Measurements from ENCODE around the gene KIF21B. TPM values are rescaled to one million over a fixed set of nuclear protein-coding genes. Genes with fewer than 3 reads are reported as not detected.

The KIF21B gene
- total and polyA plus RNA-seq, 2 experiments from 2014 or later, result 4.6 to 34.3 TPM

DNA sequence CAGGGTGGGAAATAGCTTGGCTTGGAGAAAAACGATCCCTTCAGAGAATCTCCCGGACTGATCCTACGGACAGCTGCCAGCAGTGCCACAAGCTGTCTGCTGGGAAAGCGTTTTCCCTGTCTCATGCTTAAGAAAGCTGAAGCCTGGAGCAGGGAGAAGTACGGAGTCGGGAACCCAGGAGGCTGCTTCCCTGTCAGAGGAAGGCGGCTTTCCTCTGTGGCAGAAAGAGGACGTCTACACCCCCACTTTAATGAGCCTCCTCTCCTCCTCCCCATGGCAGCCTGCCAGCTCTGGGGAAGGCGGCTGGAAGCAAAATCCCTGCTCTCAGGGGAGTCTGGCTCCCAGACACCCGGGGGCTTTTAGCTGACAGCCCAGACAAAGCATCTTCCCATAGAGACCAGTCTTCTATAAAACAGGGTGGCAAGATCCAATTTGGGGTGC lies 7.3 kb downstream of the KIF21B start:
- H3K9me2 ChIP-seq (ENCODE audit: insufficient read depth), result no peaks in the 10 kb centered on the region
- Mint-ChIP-seq H3K27me3 (ENCODE audit: insufficient read depth, low read depth, poor library complexity) (peaks cover 17% of the 10 kb centered on the region), H3K36me3 (ENCODE audit: low read depth) (0 out of 3 replicates have a peak, but pooled peaks cover 2% of the 10 kb centered on the region), H3K4me1 (peaks cover 60% of the 10 kb centered on the region), H3K9me3 (no peaks in the 10 kb centered on the region), H3K27ac (no peak overlapping the region), H3K4me3 (no peak overlapping the region)
- peaks cover 8% of the 10 kb centered on the region for H4K20me1 ChIP-seq (replicated peaks; ENCODE audit: insufficient read depth)
- H2AFZ ChIP-seq, result no peak overlapping the region
- ATAC-seq (no peak), DNase-seq (ENCODE audit: low spot score) (no peak)
- TF ChIP-seq, protein P1, sequence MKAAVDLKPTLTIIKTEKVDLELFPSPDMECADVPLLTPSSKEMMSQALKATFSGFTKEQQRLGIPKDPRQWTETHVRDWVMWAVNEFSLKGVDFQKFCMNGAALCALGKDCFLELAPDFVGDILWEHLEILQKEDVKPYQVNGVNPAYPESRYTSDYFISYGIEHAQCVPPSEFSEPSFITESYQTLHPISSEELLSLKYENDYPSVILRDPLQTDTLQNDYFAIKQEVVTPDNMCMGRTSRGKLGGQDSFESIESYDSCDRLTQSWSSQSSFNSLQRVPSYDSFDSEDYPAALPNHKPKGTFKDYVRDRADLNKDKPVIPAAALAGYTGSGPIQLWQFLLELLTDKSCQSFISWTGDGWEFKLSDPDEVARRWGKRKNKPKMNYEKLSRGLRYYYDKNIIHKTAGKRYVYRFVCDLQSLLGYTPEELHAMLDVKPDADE (IDR thresholded peaks at IDR 0.05), result no peak
- no peak overlapping the region for H3K27ac ChIP-seq (ENCODE audit: low read depth)
- H3F3A ChIP-seq (replicated peaks; ENCODE audit: low read depth), result peaks cover 5% of the 10 kb centered on the region; the same call in 1 of the 2 replicates
- H3K36me3 ChIP-seq (ENCODE audit: insufficient read depth), result no peaks in the 10 kb centered on the region
- no peak overlapping the region for H3K4me3 ChIP-seq
- H3K4me1 ChIP-seq (ENCODE audit: insufficient read depth), result peaks cover 44% of the 10 kb centered on the region
- H3K4me2 ChIP-seq, result no peak overlapping the region
- peaks cover 63% of the 10 kb centered on the region for H3K79me2 ChIP-seq (replicated peaks; ENCODE audit: insufficient read depth)
- H3K27me3 ChIP-seq (ENCODE audit: insufficient read depth), result no peaks in the 10 kb centered on the region

DNA sequence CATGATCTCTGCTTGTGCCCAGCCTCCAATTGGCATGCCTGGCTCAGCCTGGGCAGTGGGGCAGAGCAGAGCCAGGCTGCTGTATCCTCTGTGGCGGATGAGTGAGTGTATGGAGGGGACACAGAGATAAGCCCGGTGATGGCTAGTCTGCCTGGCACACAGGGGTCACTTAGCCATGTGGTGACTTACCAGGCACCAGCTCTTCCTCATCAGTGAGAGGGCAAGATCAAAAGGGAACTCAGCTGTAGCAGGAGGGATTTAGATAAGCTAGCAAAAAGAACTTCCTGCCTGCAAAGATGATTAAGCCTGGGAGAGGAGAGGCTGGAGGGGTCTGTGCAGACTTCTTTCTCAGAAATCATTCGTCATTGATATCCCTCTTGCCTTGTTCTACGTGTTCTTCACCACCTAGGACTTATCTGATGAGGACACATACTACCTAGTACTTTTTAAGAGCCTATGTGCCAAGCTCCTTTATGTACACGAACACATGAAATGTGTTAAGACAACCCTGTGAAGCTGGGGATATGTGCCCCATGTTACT lies 7.9 kb downstream of the KIF21B start:
- Histone ChIP-seq H3K27me3 (ENCODE audit: insufficient read depth) (no peaks in the 10 kb centered on the region), H3K4me1 (ENCODE audit: insufficient read depth) (peaks cover 40% of the 10 kb centered on the region), H3K27ac (ENCODE audit: low read depth) (no peak overlapping the region), H3K9me2 (ENCODE audit: insufficient read depth) (no peaks in the 10 kb centered on the region), H3K36me3 (ENCODE audit: insufficient read depth) (no peaks in the 10 kb centered on the region), H4K20me1 (replicated peaks; ENCODE audit: insufficient read depth) (peaks cover 11% of the 10 kb centered on the region), H3K79me2 (replicated peaks; ENCODE audit: insufficient read depth) (peaks cover 59% of the 10 kb centered on the region), H3F3A (replicated peaks; ENCODE audit: low read depth) (peaks cover 5% of the 10 kb centered on the region; the same call in 1 of the 2 replicates), H3K4me3 (no peak overlapping the region), H3K4me2 (no peak overlapping the region), H2AFZ (no peak overlapping the region)
- Mint-ChIP-seq H3K9me3 (no peaks in the 10 kb centered on the region), H3K27ac (no peak overlapping the region), H3K4me3 (no peak overlapping the region), H3K27me3 (ENCODE audit: insufficient read depth, low read depth, poor library complexity) (peaks cover 17% of the 10 kb centered on the region), H3K4me1 (peaks cover 58% of the 10 kb centered on the region), H3K36me3 (ENCODE audit: low read depth) (0 out of 3 replicates have a peak, but pooled peaks cover 2% of the 10 kb centered on the region)
- no peak for ATAC-seq
- no peak for DNase-seq (ENCODE audit: low spot score)
- TF ChIP-seq, protein P1 (IDR thresholded peaks at IDR 0.05), result no peak
- TF ChIP-seq ZNF114 (CRISPR knock-in tag; IDR thresholded peaks at IDR 0.05), result no peak
- TF ChIP-seq JUNB (IDR thresholded peaks at IDR 0.05; ENCODE audit: unreplicated experiment), result no peak
- TF ChIP-seq, protein P2, sequence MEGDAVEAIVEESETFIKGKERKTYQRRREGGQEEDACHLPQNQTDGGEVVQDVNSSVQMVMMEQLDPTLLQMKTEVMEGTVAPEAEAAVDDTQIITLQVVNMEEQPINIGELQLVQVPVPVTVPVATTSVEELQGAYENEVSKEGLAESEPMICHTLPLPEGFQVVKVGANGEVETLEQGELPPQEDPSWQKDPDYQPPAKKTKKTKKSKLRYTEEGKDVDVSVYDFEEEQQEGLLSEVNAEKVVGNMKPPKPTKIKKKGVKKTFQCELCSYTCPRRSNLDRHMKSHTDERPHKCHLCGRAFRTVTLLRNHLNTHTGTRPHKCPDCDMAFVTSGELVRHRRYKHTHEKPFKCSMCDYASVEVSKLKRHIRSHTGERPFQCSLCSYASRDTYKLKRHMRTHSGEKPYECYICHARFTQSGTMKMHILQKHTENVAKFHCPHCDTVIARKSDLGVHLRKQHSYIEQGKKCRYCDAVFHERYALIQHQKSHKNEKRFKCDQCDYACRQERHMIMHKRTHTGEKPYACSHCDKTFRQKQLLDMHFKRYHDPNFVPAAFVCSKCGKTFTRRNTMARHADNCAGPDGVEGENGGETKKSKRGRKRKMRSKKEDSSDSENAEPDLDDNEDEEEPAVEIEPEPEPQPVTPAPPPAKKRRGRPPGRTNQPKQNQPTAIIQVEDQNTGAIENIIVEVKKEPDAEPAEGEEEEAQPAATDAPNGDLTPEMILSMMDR (conservative IDR thresholded peaks at IDR 0.05; ENCODE audit: low read depth in 2 of 2), result no peak
- TF ChIP-seq, protein P3, sequence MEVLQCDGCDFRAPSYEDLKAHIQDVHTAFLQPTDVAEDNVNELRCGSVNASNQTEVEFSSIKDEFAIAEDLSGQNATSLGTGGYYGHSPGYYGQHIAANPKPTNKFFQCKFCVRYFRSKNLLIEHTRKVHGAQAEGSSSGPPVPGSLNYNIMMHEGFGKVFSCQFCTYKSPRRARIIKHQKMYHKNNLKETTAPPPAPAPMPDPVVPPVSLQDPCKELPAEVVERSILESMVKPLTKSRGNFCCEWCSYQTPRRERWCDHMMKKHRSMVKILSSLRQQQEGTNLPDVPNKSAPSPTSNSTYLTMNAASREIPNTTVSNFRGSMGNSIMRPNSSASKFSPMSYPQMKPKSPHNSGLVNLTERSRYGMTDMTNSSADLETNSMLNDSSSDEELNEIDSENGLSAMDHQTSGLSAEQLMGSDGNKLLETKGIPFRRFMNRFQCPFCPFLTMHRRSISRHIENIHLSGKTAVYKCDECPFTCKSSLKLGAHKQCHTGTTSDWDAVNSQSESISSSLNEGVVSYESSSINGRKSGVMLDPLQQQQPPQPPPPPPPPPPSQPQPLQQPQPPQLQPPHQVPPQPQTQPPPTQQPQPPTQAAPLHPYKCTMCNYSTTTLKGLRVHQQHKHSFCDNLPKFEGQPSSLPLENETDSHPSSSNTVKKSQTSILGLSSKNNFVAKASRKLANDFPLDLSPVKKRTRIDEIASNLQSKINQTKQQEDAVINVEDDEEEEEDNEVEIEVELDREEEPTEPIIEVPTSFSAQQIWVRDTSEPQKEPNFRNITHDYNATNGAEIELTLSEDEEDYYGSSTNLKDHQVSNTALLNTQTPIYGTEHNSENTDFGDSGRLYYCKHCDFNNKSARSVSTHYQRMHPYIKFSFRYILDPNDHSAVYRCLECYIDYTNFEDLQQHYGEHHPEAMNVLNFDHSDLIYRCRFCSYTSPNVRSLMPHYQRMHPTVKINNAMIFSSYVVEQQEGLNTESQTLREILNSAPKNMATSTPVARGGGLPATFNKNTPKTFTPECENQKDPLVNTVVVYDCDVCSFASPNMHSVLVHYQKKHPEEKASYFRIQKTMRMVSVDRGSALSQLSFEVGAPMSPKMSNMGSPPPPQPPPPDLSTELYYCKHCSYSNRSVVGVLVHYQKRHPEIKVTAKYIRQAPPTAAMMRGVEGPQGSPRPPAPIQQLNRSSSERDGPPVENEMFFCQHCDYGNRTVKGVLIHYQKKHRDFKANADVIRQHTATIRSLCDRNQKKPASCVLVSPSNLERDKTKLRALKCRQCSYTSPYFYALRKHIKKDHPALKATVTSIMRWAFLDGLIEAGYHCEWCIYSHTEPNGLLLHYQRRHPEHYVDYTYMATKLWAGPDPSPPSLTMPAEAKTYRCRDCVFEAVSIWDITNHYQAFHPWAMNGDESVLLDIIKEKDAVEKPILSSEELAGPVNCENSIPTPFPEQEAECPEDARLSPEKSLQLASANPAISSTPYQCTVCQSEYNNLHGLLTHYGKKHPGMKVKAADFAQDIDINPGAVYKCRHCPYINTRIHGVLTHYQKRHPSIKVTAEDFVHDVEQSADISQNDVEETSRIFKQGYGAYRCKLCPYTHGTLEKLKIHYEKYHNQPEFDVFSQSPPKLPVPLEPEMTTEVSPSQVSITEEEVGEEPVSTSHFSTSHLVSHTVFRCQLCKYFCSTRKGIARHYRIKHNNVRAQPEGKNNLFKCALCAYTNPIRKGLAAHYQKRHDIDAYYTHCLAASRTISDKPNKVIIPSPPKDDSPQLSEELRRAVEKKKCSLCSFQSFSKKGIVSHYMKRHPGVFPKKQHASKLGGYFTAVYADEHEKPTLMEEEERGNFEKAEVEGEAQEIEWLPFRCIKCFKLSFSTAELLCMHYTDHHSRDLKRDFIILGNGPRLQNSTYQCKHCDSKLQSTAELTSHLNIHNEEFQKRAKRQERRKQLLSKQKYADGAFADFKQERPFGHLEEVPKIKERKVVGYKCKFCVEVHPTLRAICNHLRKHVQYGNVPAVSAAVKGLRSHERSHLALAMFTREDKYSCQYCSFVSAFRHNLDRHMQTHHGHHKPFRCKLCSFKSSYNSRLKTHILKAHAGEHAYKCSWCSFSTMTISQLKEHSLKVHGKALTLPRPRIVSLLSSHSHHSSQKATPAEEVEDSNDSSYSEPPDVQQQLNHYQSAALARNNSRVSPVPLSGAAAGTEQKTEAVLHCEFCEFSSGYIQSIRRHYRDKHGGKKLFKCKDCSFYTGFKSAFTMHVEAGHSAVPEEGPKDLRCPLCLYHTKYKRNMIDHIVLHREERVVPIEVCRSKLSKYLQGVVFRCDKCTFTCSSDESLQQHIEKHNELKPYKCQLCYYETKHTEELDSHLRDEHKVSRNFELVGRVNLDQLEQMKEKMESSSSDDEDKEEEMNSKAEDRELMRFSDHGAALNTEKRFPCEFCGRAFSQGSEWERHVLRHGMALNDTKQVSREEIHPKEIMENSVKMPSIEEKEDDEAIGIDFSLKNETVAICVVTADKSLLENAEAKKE (CRISPR knock-in tag; IDR thresholded peaks at IDR 0.05), result no peak
- TF ChIP-seq ZNF331 (CRISPR knock-in tag; IDR thresholded peaks at IDR 0.05; ENCODE audit: low read depth), result no peak
- no peak for TF ChIP-seq EZH2 (IDR thresholded peaks at IDR 0.05; ENCODE audit: low read depth, unreplicated experiment)
- TF ChIP-seq CREB1 (CRISPR knock-in tag; IDR thresholded peaks at IDR 0.05; ENCODE audit: low read depth), result no peak
- TF ChIP-seq POLR2AphosphoS5 (IDR thresholded peaks at IDR 0.05; ENCODE audit: low read depth), result no peak
- TF ChIP-seq NANOG (IDR thresholded peaks at IDR 0.05; ENCODE audit: borderline replicate concordance), result no peak
- TF ChIP-seq EZH2phosphoT487 (IDR thresholded peaks at IDR 0.05; ENCODE audit: unreplicated experiment), result no peak
- TF ChIP-seq STAT1 (IDR thresholded peaks at IDR 0.05; ENCODE audit: unreplicated experiment), result no peak

Data from GM23338 (cell line).